SK-N-SH treated with all-trans-retinoic acid at 6 μM for 48 hours (cell line): ENCODE measurements around the gene OR1I1.

Source experiments
- ATAC-seq: fragments of 200-7000 bp; cut with Tn5 transposase; 3 replicates; pipeline ENCODE4 v1.9.1; 2020; ENCODE audit warnings: mild to moderate bottlenecking, moderate library complexity
- BACH2 ChIP-seq: fragments of 250-450 bp; sonication (Bioruptor Pico); IDR thresholded peaks from 2 replicates; pipeline ENCODE4 v1.9.0; 2021; ENCODE audit warnings: mild to moderate bottlenecking, borderline replicate concordance
- CSDC2 ChIP-seq: fragments of 250-450 bp; sonication (Bioruptor Pico); IDR thresholded peaks from 2 replicates; pipeline ENCODE4 v1.5.0; 2020; ENCODE audit warnings: mild to moderate bottlenecking, moderate library complexity
- ESRRG ChIP-seq: fragments of 250-450 bp; sonication (Bioruptor Pico); IDR thresholded peaks from 2 replicates; pipeline ENCODE4 v1.6.1; 2021; ENCODE audit warnings: mild to moderate bottlenecking
- GLIS3 ChIP-seq: fragments of 250-450 bp; sonication (Bioruptor Pico); IDR thresholded peaks from 2 replicates; pipeline ENCODE4 v1.5.0; 2020; ENCODE audit warnings: mild to moderate bottlenecking, moderate library complexity
- PPARA ChIP-seq: fragments of 250-450 bp; sonication (Bioruptor Pico); IDR thresholded peaks from 2 replicates; pipeline ENCODE4 v1.5.0; 2020; ENCODE audit warnings: mild to moderate bottlenecking, borderline replicate concordance
- TCF4 ChIP-seq: fragments of 250-450 bp; sonication (Bioruptor Pico); IDR thresholded peaks from 2 replicates; pipeline ENCODE4 v1.8.0; 2021; ENCODE audit warnings: mild to moderate bottlenecking, moderate library complexity, borderline replicate concordance
- ZC3H10 ChIP-seq: fragments of 250-450 bp; sonication (Bioruptor Pico); IDR thresholded peaks from 2 replicates; pipeline ENCODE4 v1.5.1; 2021; ENCODE audit warnings: mild to moderate bottlenecking, moderate library complexity
- ZFP3 ChIP-seq: fragments of 250-450 bp; sonication (Bioruptor Pico); IDR thresholded peaks from 2 replicates; pipeline ENCODE4 v1.5.0; 2020; ENCODE audit warnings: mild to moderate bottlenecking, moderate library complexity
- ZFP30 ChIP-seq: fragments of 450-650 bp; formaldehyde crosslinking; IDR thresholded peaks from 2 replicates; pipeline ENCODE4 v1.5.0; 2022; ENCODE audit warnings: mild to moderate bottlenecking, moderate library complexity
- ZNF565 ChIP-seq: fragments of 450-650 bp; formaldehyde crosslinking; conservative IDR thresholded peaks from 2 replicates; pipeline ENCODE4 v1.5.0; 2020; ENCODE audit warnings: low read depth, mild to moderate bottlenecking, moderate library complexity
- ZNF70 ChIP-seq: fragments of 450-650 bp; formaldehyde crosslinking; IDR thresholded peaks from 2 replicates; pipeline ENCODE4 v1.5.0; 2020; ENCODE audit warnings: mild to moderate bottlenecking, moderate library complexity
- ZNF8 ChIP-seq: fragments of 450-650 bp; formaldehyde crosslinking; IDR thresholded peaks from 2 replicates; pipeline ENCODE4 v1.5.0; 2020; ENCODE audit warnings: mild to moderate bottlenecking, moderate library complexity
- TF ChIP-seq, protein P1 (sequence below): fragments of 250-450 bp; sonication (Bioruptor Pico); IDR thresholded peaks from 2 replicates; pipeline ENCODE4 v1.8.0; 2020; ENCODE audit warnings: mild to moderate bottlenecking, moderate library complexity, borderline replicate concordance
- TF ChIP-seq, protein P2 (sequence below): fragments of 250-450 bp; sonication (Bioruptor Pico); IDR thresholded peaks from 2 replicates; pipeline ENCODE4 v1.8.0; 2021; ENCODE audit warnings: low read depth, mild to moderate bottlenecking, moderate library complexity, borderline replicate concordance
- TF ChIP-seq, protein P3 (sequence below): fragments of 250-450 bp; sonication (Bioruptor Pico); IDR thresholded peaks from 2 replicates; pipeline ENCODE4 v1.5.1; 2020; ENCODE audit warnings: low read depth, mild to moderate bottlenecking, moderate library complexity
- TF ChIP-seq, protein P4 (sequence below): fragments of 250-450 bp; sonication (Bioruptor Pico); IDR thresholded peaks from 2 replicates; pipeline ENCODE4 v1.5.0; 2020; ENCODE audit warnings: mild to moderate bottlenecking, moderate library complexity

Gene OR1I1

DNA sequence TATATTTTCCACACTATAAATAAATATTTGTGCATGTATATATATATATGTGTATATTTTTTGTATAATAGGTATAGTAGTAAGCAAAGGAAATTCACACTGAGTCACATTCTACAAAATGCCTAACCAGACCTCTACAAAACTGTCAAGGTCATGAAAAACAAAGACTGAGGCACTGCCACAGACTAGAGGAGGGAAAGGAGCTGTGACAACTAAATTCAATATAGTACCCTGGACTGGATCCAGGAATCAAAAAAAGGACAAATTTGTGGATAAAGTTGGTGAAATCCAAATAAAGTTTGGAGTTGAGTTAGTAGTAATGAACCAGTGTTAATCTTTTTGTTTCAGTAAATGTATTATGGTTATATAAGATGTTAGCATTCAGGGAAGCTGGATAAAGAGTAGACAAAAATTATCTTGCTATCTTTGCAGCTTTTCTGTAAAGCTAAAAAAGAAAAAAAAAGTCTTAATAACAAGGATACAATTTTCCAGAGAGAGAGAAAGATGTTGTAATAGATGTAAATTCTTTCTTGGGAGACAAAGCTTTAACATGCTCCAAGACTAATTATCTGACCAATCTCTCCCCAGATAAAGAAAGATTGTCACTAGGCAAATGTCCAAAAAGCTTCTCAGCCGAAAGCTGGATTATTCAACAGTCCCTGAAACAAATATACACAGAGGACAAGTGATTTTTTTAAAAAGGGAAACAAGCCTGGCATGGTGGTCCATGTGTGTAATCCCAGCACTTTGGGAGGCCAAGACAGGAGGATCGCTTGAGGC lies 44.3 kb downstream of the OR1I1 start (continued):
- TF ChIP-seq, protein P1, sequence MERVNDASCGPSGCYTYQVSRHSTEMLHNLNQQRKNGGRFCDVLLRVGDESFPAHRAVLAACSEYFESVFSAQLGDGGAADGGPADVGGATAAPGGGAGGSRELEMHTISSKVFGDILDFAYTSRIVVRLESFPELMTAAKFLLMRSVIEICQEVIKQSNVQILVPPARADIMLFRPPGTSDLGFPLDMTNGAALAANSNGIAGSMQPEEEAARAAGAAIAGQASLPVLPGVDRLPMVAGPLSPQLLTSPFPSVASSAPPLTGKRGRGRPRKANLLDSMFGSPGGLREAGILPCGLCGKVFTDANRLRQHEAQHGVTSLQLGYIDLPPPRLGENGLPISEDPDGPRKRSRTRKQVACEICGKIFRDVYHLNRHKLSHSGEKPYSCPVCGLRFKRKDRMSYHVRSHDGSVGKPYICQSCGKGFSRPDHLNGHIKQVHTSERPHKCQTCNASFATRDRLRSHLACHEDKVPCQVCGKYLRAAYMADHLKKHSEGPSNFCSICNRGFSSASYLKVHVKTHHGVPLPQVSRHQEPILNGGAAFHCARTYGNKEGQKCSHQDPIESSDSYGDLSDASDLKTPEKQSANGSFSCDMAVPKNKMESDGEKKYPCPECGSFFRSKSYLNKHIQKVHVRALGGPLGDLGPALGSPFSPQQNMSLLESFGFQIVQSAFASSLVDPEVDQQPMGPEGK: no peak
- TF ChIP-seq, protein P2, sequence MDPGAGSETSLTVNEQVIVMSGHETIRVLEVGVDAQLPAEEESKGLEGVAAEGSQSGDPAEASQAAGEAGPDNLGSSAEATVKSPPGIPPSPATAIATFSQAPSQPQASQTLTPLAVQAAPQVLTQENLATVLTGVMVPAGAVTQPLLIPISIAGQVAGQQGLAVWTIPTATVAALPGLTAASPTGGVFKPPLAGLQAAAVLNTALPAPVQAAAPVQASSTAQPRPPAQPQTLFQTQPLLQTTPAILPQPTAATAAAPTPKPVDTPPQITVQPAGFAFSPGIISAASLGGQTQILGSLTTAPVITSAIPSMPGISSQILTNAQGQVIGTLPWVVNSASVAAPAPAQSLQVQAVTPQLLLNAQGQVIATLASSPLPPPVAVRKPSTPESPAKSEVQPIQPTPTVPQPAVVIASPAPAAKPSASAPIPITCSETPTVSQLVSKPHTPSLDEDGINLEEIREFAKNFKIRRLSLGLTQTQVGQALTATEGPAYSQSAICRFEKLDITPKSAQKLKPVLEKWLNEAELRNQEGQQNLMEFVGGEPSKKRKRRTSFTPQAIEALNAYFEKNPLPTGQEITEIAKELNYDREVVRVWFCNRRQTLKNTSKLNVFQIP: no peak
- no peak for TF ChIP-seq CSDC2

DNA sequence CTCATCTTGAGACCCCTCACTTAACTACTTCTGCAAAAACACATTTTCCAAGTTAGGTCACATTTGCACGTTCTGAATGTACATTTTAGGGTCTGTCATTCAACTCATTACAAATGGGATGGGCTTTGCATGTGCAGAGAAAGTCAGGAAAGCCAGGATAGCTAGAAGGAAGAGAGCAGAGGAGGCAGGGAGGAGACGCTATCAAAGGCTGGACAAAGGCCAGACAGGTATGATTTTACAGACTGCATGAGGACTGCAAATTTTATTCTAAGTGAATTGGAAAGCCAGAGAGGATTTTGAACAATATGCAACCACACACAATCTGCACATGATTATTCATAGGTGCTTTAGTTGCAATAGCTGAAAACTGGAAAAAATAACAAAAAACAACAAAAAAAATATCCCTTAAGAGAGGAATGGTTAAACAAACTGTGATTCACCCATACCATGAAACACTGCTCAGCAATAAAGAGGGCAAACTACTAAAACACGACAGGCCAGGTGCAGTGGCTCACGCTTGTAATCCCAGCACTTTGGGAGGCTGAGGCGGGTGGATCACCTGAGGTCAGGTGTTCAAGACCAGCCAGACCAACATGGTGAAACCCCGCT lies 46.3 kb downstream of the OR1I1 start:
- TF ChIP-seq, protein P2: no peak
- TF ChIP-seq ZFP30 (CRISPR knock-in tag) (no peak), ZC3H10 (CRISPR knock-in tag) (no peak), ZNF70 (no peak), PPARA (CRISPR knock-in tag) (no peak), ESRRG (CRISPR knock-in tag) (no peak), BACH2 (CRISPR knock-in tag) (no peak), ZNF8 (CRISPR knock-in tag) (no peak), TCF4 (CRISPR knock-in tag) (no peak), ZFP3 (CRISPR knock-in tag) (no peak)
- TF ChIP-seq, protein P3, sequence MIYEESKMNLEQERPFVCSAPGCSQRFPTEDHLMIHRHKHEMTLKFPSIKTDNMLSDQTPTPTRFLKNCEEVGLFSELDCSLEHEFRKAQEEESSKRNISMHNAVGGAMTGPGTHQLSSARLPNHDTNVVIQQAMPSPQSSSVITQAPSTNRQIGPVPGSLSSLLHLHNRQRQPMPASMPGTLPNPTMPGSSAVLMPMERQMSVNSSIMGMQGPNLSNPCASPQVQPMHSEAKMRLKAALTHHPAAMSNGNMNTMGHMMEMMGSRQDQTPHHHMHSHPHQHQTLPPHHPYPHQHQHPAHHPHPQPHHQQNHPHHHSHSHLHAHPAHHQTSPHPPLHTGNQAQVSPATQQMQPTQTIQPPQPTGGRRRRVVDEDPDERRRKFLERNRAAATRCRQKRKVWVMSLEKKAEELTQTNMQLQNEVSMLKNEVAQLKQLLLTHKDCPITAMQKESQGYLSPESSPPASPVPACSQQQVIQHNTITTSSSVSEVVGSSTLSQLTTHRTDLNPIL (CRISPR knock-in tag): no peak
- ATAC-seq: no peak

DNA sequence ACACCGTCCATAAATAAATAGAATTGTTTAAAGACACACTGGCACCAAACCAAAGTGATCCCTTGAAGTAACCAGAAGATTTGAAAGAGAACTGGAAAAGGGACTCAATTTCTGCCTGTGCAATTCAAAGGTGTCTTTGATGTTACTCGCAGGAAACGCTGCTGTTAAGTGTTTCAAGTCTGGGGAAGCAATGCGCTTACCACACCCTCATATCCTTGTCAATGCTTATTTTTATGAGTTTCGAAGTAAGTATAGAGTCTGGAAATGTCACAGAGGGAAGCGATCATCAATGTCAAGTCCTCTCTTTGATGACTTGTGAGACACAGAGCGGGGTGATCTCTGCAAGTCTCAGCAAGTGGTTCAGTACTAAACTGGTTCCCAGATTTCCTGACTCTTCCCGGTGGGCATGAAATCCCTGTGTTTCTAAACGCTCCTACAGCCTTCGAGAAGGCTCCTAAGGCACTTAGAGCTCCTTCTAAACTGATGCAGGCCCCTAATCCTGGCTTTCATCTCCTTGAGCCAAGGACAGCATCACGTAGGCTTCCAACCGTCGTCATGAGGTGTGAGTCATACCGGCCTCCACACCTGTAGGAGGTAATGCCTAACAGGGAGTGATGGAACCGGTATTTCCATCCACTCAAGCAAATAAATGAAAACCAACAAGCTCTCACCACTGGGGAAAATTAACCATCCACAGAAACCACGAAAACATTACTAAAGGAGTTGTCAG lies 48.0 kb downstream of the OR1I1 start:
- ATAC-seq: no peak
- TF ChIP-seq ZNF565 (CRISPR knock-in tag) (no peak), ZNF70 (no peak), ZC3H10 (CRISPR knock-in tag) (no peak), ESRRG (CRISPR knock-in tag) (no peak), GLIS3 (CRISPR knock-in tag) (no peak), TCF4 (CRISPR knock-in tag) (no peak), ZFP3 (CRISPR knock-in tag) (no peak)
- TF ChIP-seq, protein P2: no peak
- TF ChIP-seq, protein P4, sequence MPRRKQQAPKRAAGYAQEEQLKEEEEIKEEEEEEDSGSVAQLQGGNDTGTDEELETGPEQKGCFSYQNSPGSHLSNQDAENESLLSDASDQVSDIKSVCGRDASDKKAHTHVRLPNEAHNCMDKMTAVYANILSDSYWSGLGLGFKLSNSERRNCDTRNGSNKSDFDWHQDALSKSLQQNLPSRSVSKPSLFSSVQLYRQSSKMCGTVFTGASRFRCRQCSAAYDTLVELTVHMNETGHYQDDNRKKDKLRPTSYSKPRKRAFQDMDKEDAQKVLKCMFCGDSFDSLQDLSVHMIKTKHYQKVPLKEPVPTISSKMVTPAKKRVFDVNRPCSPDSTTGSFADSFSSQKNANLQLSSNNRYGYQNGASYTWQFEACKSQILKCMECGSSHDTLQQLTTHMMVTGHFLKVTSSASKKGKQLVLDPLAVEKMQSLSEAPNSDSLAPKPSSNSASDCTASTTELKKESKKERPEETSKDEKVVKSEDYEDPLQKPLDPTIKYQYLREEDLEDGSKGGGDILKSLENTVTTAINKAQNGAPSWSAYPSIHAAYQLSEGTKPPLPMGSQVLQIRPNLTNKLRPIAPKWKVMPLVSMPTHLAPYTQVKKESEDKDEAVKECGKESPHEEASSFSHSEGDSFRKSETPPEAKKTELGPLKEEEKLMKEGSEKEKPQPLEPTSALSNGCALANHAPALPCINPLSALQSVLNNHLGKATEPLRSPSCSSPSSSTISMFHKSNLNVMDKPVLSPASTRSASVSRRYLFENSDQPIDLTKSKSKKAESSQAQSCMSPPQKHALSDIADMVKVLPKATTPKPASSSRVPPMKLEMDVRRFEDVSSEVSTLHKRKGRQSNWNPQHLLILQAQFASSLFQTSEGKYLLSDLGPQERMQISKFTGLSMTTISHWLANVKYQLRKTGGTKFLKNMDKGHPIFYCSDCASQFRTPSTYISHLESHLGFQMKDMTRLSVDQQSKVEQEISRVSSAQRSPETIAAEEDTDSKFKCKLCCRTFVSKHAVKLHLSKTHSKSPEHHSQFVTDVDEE (CRISPR knock-in tag): no peak
- TF ChIP-seq, protein P1: no peak
